ENCODE measurements around the gene WNK4. TPM values are rescaled to one million over a fixed set of nuclear protein-coding genes. Genes with fewer than 3 reads are reported as not detected.

Gene WNK4
- total RNA-seq, 4 donors from 2014 or later = under 0.01 to 1.7 (median 0.34) TPM; not detected in 1

GRCh38 chr17:42806249-42806648 lies 25.8 kb downstream of the WNK4 start:
- Histone ChIP-seq H3K9me3 (no peaks in the 10 kb centered on the region), H3K27ac (no peak overlapping the region), H3K4me3 (no peak overlapping the region), H3K4me1 (no peaks in the 10 kb centered on the region), H3K36me3 (no peaks in the 10 kb centered on the region), H3K27me3 (no peaks in the 10 kb centered on the region)
- no peak for TF ChIP-seq POLR2A (IDR thresholded peaks at IDR 0.05)
- no peak for TF ChIP-seq CTCF (IDR thresholded peaks at IDR 0.05)
- DNase-seq = no peak
- intact Hi-C loops (cut with DNase I; ENCODE audit: low total_unique reads) = no loop called here

GRCh38 chr17:42809250-42809649 lies 28.8 kb downstream of the WNK4 start:
- DNase-seq = peak; percentile 37 to 42
- Histone ChIP-seq H3K9me3 (no peaks in the 10 kb centered on the region), H3K4me3 (no peak overlapping the region), H3K36me3 (no peaks in the 10 kb centered on the region), H3K4me1 (no peaks in the 10 kb centered on the region), H3K27ac (no peak overlapping the region), H3K27me3 (no peaks in the 10 kb centered on the region)
- intact Hi-C loops (cut with DNase I; ENCODE audit: low total_unique reads) = no loop called here
- TF ChIP-seq POLR2A (IDR thresholded peaks at IDR 0.05) = no peak
- TF ChIP-seq CTCF (IDR thresholded peaks at IDR 0.05) = no peak

DNA sequence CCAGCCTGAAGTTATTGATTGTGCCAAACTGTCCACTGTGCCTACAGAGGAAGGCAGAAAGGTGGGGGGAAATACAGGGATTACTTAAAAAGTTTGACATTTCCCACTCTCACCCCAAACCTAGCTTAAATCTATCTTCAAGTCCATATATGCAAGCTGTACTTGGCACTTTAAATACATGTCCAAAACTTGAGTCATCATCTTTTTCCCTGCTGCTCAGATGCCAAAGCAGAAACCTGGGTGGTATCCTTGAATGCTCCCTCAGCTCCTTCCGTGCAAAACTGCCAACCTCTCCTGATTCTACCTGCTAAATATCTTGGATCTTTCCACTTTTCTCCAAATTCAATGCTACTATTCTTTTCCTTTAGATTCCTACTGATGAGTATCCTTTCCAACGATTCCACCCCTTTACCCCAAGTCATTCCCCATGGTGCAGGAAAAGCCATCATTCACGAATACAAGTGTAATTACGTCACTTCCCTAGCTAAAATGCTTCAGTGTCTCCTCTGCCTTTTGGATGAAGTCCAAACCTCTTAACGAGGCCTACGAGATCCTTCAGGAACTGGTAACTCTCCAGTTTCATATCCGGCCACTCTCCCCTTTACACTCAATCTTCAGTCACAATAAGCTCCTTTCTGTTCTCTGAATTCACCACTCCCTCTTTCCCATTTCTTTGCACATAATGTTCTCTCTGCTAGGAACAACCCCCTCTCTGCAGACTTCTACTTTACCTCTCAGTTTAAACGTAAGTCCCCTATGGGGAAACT lies 34.4 kb downstream of the WNK4 start:
- no peaks in the 10 kb centered on the region for H3K36me3 ChIP-seq
- H3K4me3 ChIP-seq = no peak overlapping the region
- intact Hi-C loops (cut with DNase I; ENCODE audit: low total_unique reads) = no loop called here
- H3K27me3 ChIP-seq = no peaks in the 10 kb centered on the region
- TF ChIP-seq POLR2A (IDR thresholded peaks at IDR 0.05) = no peak
- TF ChIP-seq CTCF (IDR thresholded peaks at IDR 0.05) = no peak
- no peak overlapping the region for H3K27ac ChIP-seq
- no peaks in the 10 kb centered on the region for H3K9me3 ChIP-seq
- H3K4me1 ChIP-seq = no peaks in the 10 kb centered on the region
- no peak for DNase-seq

DNA sequence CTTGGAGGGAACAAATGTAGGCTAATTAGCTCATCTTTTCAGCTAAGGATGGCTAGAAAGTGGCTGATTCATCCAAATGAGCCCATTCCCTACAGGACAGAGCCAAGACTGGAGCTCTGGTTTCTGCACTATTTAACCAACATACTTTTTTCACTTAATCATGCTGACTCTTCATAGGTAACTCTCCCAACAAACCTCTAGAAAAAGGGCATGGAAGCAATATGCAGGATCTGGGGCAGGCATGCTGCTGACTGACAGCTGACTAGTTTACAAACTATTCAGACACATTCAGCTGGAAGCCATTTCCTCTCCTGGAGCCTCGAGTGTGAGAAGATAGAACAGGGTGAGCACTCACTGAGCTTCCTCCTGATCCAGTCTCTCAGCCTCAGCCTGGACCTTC lies 37.5 kb downstream of the WNK4 start:
- no peak overlapping the region for H3K4me3 ChIP-seq
- H3K4me1 ChIP-seq = no peaks in the 10 kb centered on the region
- H3K27me3 ChIP-seq = no peaks in the 10 kb centered on the region
- H3K27ac ChIP-seq = no peak overlapping the region
- TF ChIP-seq CTCF (IDR thresholded peaks at IDR 0.05) (no peak), POLR2A (IDR thresholded peaks at IDR 0.05) (no peak)
- H3K9me3 ChIP-seq = no peaks in the 10 kb centered on the region
- H3K36me3 ChIP-seq = no peaks in the 10 kb centered on the region
- intact Hi-C loops (cut with DNase I; ENCODE audit: low total_unique reads) = no loop called here
- DNase-seq = no peak

DNA sequence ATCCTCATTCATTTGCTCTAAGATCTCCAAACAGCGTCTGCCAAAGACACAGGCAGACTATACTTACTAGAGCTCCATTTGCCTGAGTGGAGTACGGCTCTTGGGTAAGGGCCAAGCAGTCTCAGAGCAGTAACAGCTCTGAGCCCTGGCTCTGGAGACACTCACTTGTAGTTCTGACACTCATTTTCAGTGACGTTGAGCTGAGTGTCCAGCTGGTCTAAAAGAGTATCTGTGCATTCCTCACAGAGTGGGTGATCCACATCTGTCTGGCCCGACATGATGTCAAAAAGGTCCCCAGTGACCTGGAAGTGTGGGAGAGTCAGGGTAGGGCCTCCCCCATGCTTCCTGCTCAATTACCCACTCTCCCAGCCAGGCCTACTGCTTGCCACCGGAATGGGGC lies 38.0 kb downstream of the WNK4 start:
- TF ChIP-seq POLR2A (IDR thresholded peaks at IDR 0.05) (no peak), CTCF (IDR thresholded peaks at IDR 0.05) (no peak)
- H3K4me1 ChIP-seq = peaks cover 0 to 3% of the 10 kb centered on the region in 2 donors
- no peak overlapping the region for H3K27ac ChIP-seq
- H3K4me3 ChIP-seq = no peak overlapping the region
- no peak for DNase-seq
- H3K27me3 ChIP-seq = no peaks in the 10 kb centered on the region
- intact Hi-C loops (cut with DNase I; ENCODE audit: low total_unique reads) = no loop called here
- H3K9me3 ChIP-seq = no peaks in the 10 kb centered on the region
- H3K36me3 ChIP-seq = no peaks in the 10 kb centered on the region

Data from uterus (tissue), 4 donors.